Mesendoderm (in vitro differentiated cells): ENCODE measurements around the gene PYGO2.

Source experiments
- DNase-seq: peaks from one replicate; pipeline ENCODE4 v3.0.0; 2013
- H2AK5ac ChIP-seq: 2 replicates; pipeline ENCODE4 v1.6.1; 2013; ENCODE audit warnings: low read length, inconsistent platforms
- H2BK120ac ChIP-seq: 2 replicates; pipeline ENCODE4 v1.6.1; 2013; ENCODE audit warnings: low read depth, mild to moderate bottlenecking, low read length, moderate library complexity, mixed read lengths
- H2BK15ac ChIP-seq: replicated peaks from 2 replicates; pipeline ENCODE4 v1.6.1; 2013; ENCODE audit warnings: low read depth, mild to moderate bottlenecking, moderate library complexity
- H2BK5ac ChIP-seq: 2 replicates; pipeline ENCODE4 v1.6.1; 2013; ENCODE audit warnings: low read length, inconsistent platforms
- H3K18ac ChIP-seq: 2 replicates; pipeline ENCODE4 v1.6.1; 2013; ENCODE audit warnings: mild to moderate bottlenecking, low read length, mixed read lengths
- H3K23ac ChIP-seq: one replicate; pipeline ENCODE4 v1.6.1; 2013; ENCODE audit warnings: low read length
- H3K27ac ChIP-seq: 2 replicates; pipeline ENCODE4 v1.5.1; 2013; ENCODE audit warnings: low read depth, mild to moderate bottlenecking, inconsistent platforms, low read length, moderate library complexity
- H3K27me3 ChIP-seq: 2 replicates; pipeline ENCODE4 v1.6.1; 2013; ENCODE audit warnings: low read length, control low read depth, mild to moderate bottlenecking, inconsistent platforms; ENCODE audit not compliant: insufficient read depth, poor library complexity
- H3K36me3 ChIP-seq: 2 replicates; pipeline ENCODE4 v1.6.1; 2013; ENCODE audit warnings: low read length, inconsistent platforms; ENCODE audit not compliant: control insufficient read depth, insufficient read depth
- H3K4ac ChIP-seq: one replicate; pipeline ENCODE4 v1.6.1; 2013; ENCODE audit warnings: low read depth, mild to moderate bottlenecking, low read length, moderate library complexity
- H3K4me1 ChIP-seq: 2 replicates; pipeline ENCODE4 v1.6.1; 2013; ENCODE audit warnings: low read depth, low read length, inconsistent platforms; ENCODE audit not compliant: control insufficient read depth
- H3K4me2 ChIP-seq: 2 replicates; pipeline ENCODE4 v1.6.1; 2013; ENCODE audit warnings: low read length
- H3K4me3 ChIP-seq: 2 replicates; pipeline ENCODE4 v1.5.1; 2013; ENCODE audit warnings: mild to moderate bottlenecking, low read length
- H3K56ac ChIP-seq: one replicate; pipeline ENCODE4 v1.6.1; 2013; ENCODE audit warnings: low read length
- H3K79me1 ChIP-seq: 2 replicates; pipeline ENCODE4 v1.6.1; 2013; ENCODE audit warnings: low read length, inconsistent platforms
- H3K79me2 ChIP-seq: 2 replicates; pipeline ENCODE4 v1.6.1; 2013; ENCODE audit warnings: mild to moderate bottlenecking, low read length; ENCODE audit not compliant: control insufficient read depth, insufficient read depth
- H3K9ac ChIP-seq: 2 replicates; pipeline ENCODE4 v1.6.1; 2013; ENCODE audit warnings: low read length, inconsistent platforms
- H4K5ac ChIP-seq: one replicate; pipeline ENCODE4 v1.6.1; 2013; ENCODE audit warnings: low read length
- H4K8ac ChIP-seq: one replicate; pipeline ENCODE4 v1.6.1; 2013; ENCODE audit warnings: low read depth, mild to moderate bottlenecking, control low read depth, low read length, moderate library complexity
- WGBS: extraction: QIAGEN DNeasy Blood & Tissue Kit; methylation state at CpG from one replicate; pipeline ENCODE4 v1.1.7; 2013; ENCODE audit warnings: low lambda C conversion rate, missing lambda C conversion rate; ENCODE audit not compliant: insufficient coverage; ENCODE audit errors: extremely low coverage; 5-methylcytosine and 5-hydroxymethylcytosine counted together

The PYGO2 gene

DNA sequence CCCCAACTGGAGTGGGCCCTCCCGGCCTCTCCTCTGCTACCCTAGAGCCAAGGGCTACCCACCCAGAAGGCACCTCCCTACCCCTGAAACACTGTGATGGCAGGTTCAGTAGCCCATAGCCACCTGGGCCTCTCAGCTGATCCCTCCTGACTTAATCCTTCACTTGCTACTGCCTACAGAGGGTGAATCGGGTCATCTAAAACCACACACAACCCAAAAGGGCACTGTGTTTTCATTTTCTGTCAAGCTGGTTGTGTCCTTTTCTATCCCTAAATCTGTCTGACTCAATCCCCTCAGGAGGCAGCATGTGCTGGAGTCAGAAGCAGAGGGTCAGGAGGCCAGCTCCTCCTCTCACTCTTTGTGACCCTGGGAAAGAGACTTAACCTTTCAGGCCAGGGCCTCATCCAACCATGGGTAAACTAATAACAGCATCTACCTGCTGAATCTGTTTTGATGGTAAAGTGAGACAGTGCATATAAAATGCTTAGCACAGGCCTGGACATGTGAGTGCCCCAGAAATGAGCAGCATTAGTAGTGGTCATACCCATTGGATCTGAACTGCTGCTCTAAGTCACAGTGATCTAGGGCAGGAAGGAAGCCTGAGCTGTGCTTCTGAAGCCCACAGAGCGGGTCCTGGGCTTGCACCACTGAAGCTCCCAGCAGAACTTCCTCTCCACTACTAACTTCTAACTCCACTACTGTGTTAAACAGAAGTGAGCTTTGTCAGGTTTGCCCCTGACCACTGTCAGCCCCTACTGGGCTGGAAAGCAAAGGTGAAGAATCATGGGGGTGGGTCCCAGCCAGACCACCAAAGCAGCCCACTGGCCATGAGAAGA lies 36.0 kb downstream of the PYGO2 start:
- DNase-seq: no peak
- Histone ChIP-seq H3K36me3 (peaks cover 1% of the 10 kb centered on the region), H3K9ac (no peak overlapping the region)

GRCh38 chr1:154923695-154924094 lies 37.9 kb downstream of the PYGO2 start:
- Histone ChIP-seq H2BK120ac (no peak overlapping the region), H3K56ac (no peak overlapping the region), H3K23ac (no peak overlapping the region), H4K5ac (no peak overlapping the region), H3K27ac (no peak overlapping the region), H3K4ac (no peak overlapping the region), H3K9ac (no peak overlapping the region), H3K27me3 (no peaks in the 10 kb centered on the region), H2BK5ac (no peak overlapping the region), H4K8ac (no peak overlapping the region), H3K4me3 (no peak overlapping the region), H3K36me3 (peaks cover 1% of the 10 kb centered on the region), H3K18ac (no peak overlapping the region), H3K79me1 (no peaks in the 10 kb centered on the region), H3K4me1 (no peaks in the 10 kb centered on the region), H3K79me2 (no peaks in the 10 kb centered on the region), H2AK5ac (no peak overlapping the region), H3K4me2 (no peak overlapping the region), H2BK15ac (no peak overlapping the region)
- DNase-seq: no peak
- WGBS: no CpG with 5 or more reads among the region's 3 CpGs

More for the DNA sequence above, 36.0 kb downstream of the PYGO2 start:
- Histone ChIP-seq H4K8ac (no peak overlapping the region), H2AK5ac (no peak overlapping the region), H3K79me1 (no peaks in the 10 kb centered on the region), H3K18ac (no peak overlapping the region), H3K4ac (no peak overlapping the region), H3K23ac (no peak overlapping the region), H4K5ac (no peak overlapping the region), H3K27ac (no peak overlapping the region), H2BK120ac (no peak overlapping the region), H3K79me2 (no peaks in the 10 kb centered on the region), H2BK5ac (no peak overlapping the region), H2BK15ac (no peak overlapping the region), H3K4me2 (no peak overlapping the region), H3K4me3 (no peak overlapping the region), H3K4me1 (no peaks in the 10 kb centered on the region), H3K27me3 (no peaks in the 10 kb centered on the region), H3K56ac (no peak overlapping the region)
- WGBS: no CpG with 5 or more reads among the region's 3 CpGs

DNA sequence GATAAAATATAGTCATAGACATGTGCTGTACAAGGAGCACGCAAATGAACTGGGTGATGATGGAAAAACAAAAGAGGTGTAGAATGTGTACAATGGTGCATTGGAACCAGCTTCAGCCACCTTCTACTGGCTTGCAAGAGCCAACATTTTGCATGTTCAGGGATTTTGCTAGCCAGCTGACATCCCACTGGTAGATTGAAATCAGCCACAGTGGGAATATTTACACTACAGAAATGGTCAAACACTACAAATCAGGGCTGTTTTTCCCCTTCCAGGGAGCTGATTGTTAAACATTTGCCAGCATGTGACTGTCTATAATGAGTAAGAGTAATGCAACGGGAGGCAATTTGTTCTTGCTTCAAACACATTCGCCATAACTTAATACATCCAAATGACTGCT lies 48.3 kb downstream of the PYGO2 start:
- H3K79me1 ChIP-seq: no peaks in the 10 kb centered on the region
- H3K4me2 ChIP-seq: no peak overlapping the region
- H3K27me3 ChIP-seq: no peaks in the 10 kb centered on the region
- H3K18ac ChIP-seq: no peak overlapping the region
- H4K8ac ChIP-seq: no peak overlapping the region
- no peak for DNase-seq
- no peak overlapping the region for H4K5ac ChIP-seq
- no peak overlapping the region for H3K4me3 ChIP-seq
- H3K4ac ChIP-seq: no peak overlapping the region
- H2BK5ac ChIP-seq: no peak overlapping the region
- no peak overlapping the region for H2AK5ac ChIP-seq
- WGBS: no CpG with 5 or more reads among the region's 3 CpGs
- H3K9ac ChIP-seq: no peak overlapping the region
- no peaks in the 10 kb centered on the region for H3K36me3 ChIP-seq
- no peaks in the 10 kb centered on the region for H3K4me1 ChIP-seq
- no peak overlapping the region for H3K56ac ChIP-seq
- H2BK15ac ChIP-seq: no peak overlapping the region
- H3K27ac ChIP-seq: no peak overlapping the region
- no peaks in the 10 kb centered on the region for H3K79me2 ChIP-seq
- no peak overlapping the region for H3K23ac ChIP-seq
- H2BK120ac ChIP-seq: no peak overlapping the region

DNA sequence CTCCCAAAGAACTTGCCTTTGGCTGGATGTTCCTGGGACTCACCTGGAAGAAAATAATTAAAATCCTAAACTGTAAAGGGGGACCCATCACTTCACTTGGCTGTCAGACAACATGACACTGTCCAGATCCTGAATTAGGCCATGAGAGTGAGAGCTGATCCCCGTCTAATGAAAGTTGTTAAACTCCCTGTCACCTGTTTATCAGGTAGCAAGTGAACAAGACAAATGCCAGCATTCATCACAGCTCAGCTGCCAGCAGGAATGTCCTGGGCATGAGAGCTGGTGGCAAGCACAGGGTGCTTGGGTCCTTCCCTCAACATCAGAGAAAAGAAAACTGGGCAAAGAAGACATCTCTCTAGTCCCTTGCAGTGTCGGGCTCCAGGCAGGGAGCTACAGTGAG lies 48.8 kb downstream of the PYGO2 start:
- no peaks in the 10 kb centered on the region for H3K36me3 ChIP-seq
- H3K27me3 ChIP-seq: no peaks in the 10 kb centered on the region
- no CpG with 5 or more reads among the region's 2 CpGs for WGBS

GRCh38 chr1:154911691-154912550 lies 49.7 kb downstream of the PYGO2 start:
- Histone ChIP-seq H3K79me2 (no peaks in the 10 kb centered on the region), H3K9ac (no peak overlapping the region), H3K4me3 (no peak overlapping the region), H3K56ac (no peak overlapping the region), H4K5ac (no peak overlapping the region), H2AK5ac (no peak overlapping the region), H3K23ac (no peak overlapping the region), H3K79me1 (no peaks in the 10 kb centered on the region), H3K4me2 (no peak overlapping the region), H2BK120ac (no peak overlapping the region), H3K27me3 (no peaks in the 10 kb centered on the region), H3K36me3 (no peaks in the 10 kb centered on the region), H2BK5ac (no peak overlapping the region), H3K27ac (no peak overlapping the region), H3K18ac (no peak overlapping the region), H2BK15ac (no peak overlapping the region), H4K8ac (no peak overlapping the region), H3K4ac (no peak overlapping the region), H3K4me1 (no peaks in the 10 kb centered on the region)
- DNase-seq: no peak
- WGBS: no CpG with 5 or more reads among the region's 8 CpGs

More for the DNA sequence above, 48.8 kb downstream of the PYGO2 start:
- H3K79me2 ChIP-seq: no peaks in the 10 kb centered on the region
- no peak overlapping the region for H2BK5ac ChIP-seq
- no peak overlapping the region for H2AK5ac ChIP-seq
- H3K79me1 ChIP-seq: no peaks in the 10 kb centered on the region
- no peak overlapping the region for H3K4me3 ChIP-seq
- no peak overlapping the region for H3K56ac ChIP-seq
- H3K18ac ChIP-seq: no peak overlapping the region
- no peak overlapping the region for H4K8ac ChIP-seq
- no peak overlapping the region for H4K5ac ChIP-seq
- H2BK120ac ChIP-seq: no peak overlapping the region
- no peak overlapping the region for H3K27ac ChIP-seq
- no peak overlapping the region for H3K9ac ChIP-seq
- no peak overlapping the region for H2BK15ac ChIP-seq
- no peak overlapping the region for H3K23ac ChIP-seq
- no peak overlapping the region for H3K4me2 ChIP-seq
- no peak for DNase-seq
- no peaks in the 10 kb centered on the region for H3K4me1 ChIP-seq
- H3K4ac ChIP-seq: no peak overlapping the region
